Neutrophil (primary cell): ENCODE data around the gene MYBPC3.

Experiments used
- H3K27ac ChIP-seq: fragments of 200-600 bp; sonication (generic); 2 replicates; pipeline ENCODE4 v1.5.1; 2016; ENCODE audit warnings: mild to moderate bottlenecking, moderate library complexity
- H3K27me3 ChIP-seq: fragments of 200-600 bp; sonication (generic); 2 replicates; pipeline ENCODE4 v1.6.0; 2016; ENCODE audit warnings: mild to moderate bottlenecking
- H3K36me3 ChIP-seq: fragments of 200-600 bp; sonication (generic); 2 replicates; pipeline ENCODE4 v1.5.1; 2017
- H3K4me1 ChIP-seq, 2 experiments: fragments of 200-600 bp in 1 of 2; sonication (generic) in 1 of 2; 1 replicate in 1 of 2; 2 replicates in 1 of 2; pipeline versions ENCODE4 v1.5.1 to v1.6.1; 2013 to 2016; ENCODE audit warnings: low read depth in 1 of 2, low read length in 1 of 2, mild to moderate bottlenecking in 1 of 2, moderate library complexity in 1 of 2; ENCODE audit not compliant: control insufficient read depth in 1 of 2, insufficient read depth in 1 of 2
- H3K4me3 ChIP-seq, 2 experiments: fragments of 200-600 bp in 1 of 2; sonication (generic) in 1 of 2; 1 replicate in 1 of 2; 2 replicates in 1 of 2; pipeline ENCODE4 v1.5.1; 2013 to 2016; ENCODE audit warnings: low read depth in 1 of 2, low read length in 1 of 2, mild to moderate bottlenecking in 1 of 2, moderate library complexity in 1 of 2
- H3K9me3 ChIP-seq: fragments of 200-600 bp; sonication (generic); 2 replicates; pipeline ENCODE4 v1.5.1; 2016
- CTCF ChIP-seq: fragments of 200-600 bp; sonication (generic); IDR thresholded peaks from 2 replicates; pipeline ENCODE4 v1.5.1; 2016; ENCODE audit warnings: antibody characterized with exemption

The MYBPC3 gene

GRCh38 chr11:47372422-47372821 lies 19.9 kb upstream of the MYBPC3 start:
- peaks cover 77 to 80% of the 10 kb centered on the region in 2 experiments for H3K4me1 ChIP-seq
- no peak for TF ChIP-seq CTCF
- no peak overlapping the region for H3K4me3 ChIP-seq
- H3K27me3 ChIP-seq, result no peaks in the 10 kb centered on the region
- H3K9me3 ChIP-seq, result no peaks in the 10 kb centered on the region
- H3K27ac ChIP-seq, result peak overlapping the region; percentile 99
- H3K36me3 ChIP-seq, result peaks cover 98% of the 10 kb centered on the region

- peak overlapping the region; percentile 44 for H3K27ac ChIP-seq
Observed at GRCh38 chr11:47369676-47370075, 17.2 kb upstream of the MYBPC3 start.

GRCh38 chr11:47366020-47366490 lies 13.6 kb upstream of the MYBPC3 start:
- peak overlapping the region; percentile 33 for H3K27ac ChIP-seq
- H3K4me3 ChIP-seq, result no peak overlapping the region
- H3K9me3 ChIP-seq, result no peaks in the 10 kb centered on the region
- peaks cover 85 to 89% of the 10 kb centered on the region in 2 experiments for H3K4me1 ChIP-seq
- H3K27me3 ChIP-seq, result no peaks in the 10 kb centered on the region
- H3K36me3 ChIP-seq, result peaks cover 93% of the 10 kb centered on the region
- no peak for TF ChIP-seq CTCF

More at GRCh38 chr11:47369676-47370075, 17.2 kb upstream of the MYBPC3 start:
- Histone ChIP-seq H3K36me3 (peaks cover 100% of the 10 kb centered on the region), H3K27me3 (no peaks in the 10 kb centered on the region), H3K4me1 (peaks cover 85 to 91% of the 10 kb centered on the region in 2 experiments), H3K9me3 (no peaks in the 10 kb centered on the region), H3K4me3 (peak overlapping the region; percentile 4 to 18)
- TF ChIP-seq CTCF, result no peak

GRCh38 chr11:47361419-47361818 lies 8.9 kb upstream of the MYBPC3 start:
- H3K36me3 ChIP-seq, result peaks cover 93% of the 10 kb centered on the region
- no peak for TF ChIP-seq CTCF
- no peaks in the 10 kb centered on the region for H3K9me3 ChIP-seq
- no peaks in the 10 kb centered on the region for H3K27me3 ChIP-seq
- peak overlapping the region; percentile 74 for H3K27ac ChIP-seq
- peak overlapping the region; percentile 18 to 55 for H3K4me3 ChIP-seq
- H3K4me1 ChIP-seq, result peaks cover 81 to 82% of the 10 kb centered on the region in 2 experiments

GRCh38 chr11:47360341-47360740 lies 7.8 kb upstream of the MYBPC3 start:
- TF ChIP-seq CTCF, result no peak
- H3K27me3 ChIP-seq, result no peaks in the 10 kb centered on the region
- H3K9me3 ChIP-seq, result no peaks in the 10 kb centered on the region
- H3K4me3 ChIP-seq, result peak overlapping the region; percentile 41 to 55
- peaks cover 93% of the 10 kb centered on the region for H3K36me3 ChIP-seq
- peaks cover 70 to 73% of the 10 kb centered on the region in 2 experiments for H3K4me1 ChIP-seq
- H3K27ac ChIP-seq, result peak overlapping the region; percentile 74
